Superior temporal gyrus (tissue), 1 donor: ENCODE data around the gene OR4A15.

ENCODE experiments used
- DNase-seq: peaks from one replicate; pipeline ENCODE4 v3.0.0-alpha.2; 2016; ENCODE audit errors: extremely low spot score

Gene OR4A15

GRCh38 chr11:55367674-55368073 lies at the start of gene OR4A15:
TSS of gene OR4A15 (plus strand) at chr11:55367974. CDS start at chr11:55367974, 0 bp downstream.
- DNase-seq = no peak

GRCh38 chr11:55324500-55324899 lies 43.3 kb upstream of the OR4A15 start:
- DNase-seq = no peak

GRCh38 chr11:55342901-55343300 lies 24.9 kb upstream of the OR4A15 start, which contains the start of gene OR4A16:
TSS of gene OR4A16 (plus strand) at chr11:55343201. CDS start at chr11:55343201, 0 bp downstream.
- DNase-seq = no peak

- DNase-seq = no peak
Observed at GRCh38 chr11:55345306-55345705, 22.5 kb upstream of the OR4A15 start.

GRCh38 chr11:55349032-55349431 lies 18.7 kb upstream of the OR4A15 start:
- no peak for DNase-seq

GRCh38 chr11:55357560-55358184 lies 10.1 kb upstream of the OR4A15 start:
- no peak for DNase-seq

GRCh38 chr11:55401011-55401410 lies 33.2 kb downstream of the OR4A15 start:
- DNase-seq = no peak
